ENCODE measurements around the gene CNIH3.
"Not testable (repeated sequence)": the region's sequence is repeated elsewhere in the genome, so short reads cannot be mapped to it uniquely, and the experiment has no call there.

The CNIH3 gene

DNA sequence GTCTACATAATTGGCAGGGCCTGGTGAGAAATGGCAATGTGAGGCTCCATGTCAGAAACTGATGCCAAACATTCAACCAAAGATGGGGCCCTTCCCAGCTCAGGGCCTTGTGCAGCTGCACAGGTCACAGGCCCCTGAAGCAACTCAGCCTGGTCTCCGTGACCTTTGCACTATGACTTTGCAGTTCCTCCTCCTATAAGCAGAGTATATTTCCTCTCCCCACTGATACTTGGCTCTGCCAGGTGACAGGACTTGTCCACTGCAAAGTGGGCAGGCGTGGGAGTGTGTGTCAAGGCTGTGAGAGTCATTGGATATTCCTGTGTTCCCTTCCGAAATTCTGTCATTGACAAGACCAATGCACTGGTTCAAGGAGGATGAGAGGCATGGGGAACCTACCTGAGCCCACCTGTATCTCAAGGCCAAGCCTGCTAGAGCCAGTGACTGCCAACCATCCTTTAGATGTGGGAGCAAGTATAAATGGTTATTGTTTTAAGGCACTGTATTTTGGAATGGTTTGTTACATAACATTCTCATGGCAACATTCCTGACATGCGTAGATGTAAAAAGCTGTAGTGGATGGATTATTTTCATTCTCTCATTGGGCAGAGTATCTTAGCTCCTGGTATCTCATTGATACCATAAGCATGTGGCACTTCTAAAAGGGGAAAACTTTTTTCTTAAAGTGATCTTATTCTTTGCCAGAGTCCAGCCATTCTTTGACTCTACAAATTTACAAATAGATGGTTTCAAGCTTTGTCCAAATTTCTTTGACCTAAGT lies 75.2 kb downstream of the CNIH3 start:
- no peak for DNase-seq

GRCh38 chr1:224694969-224695368 lies 78.9 kb downstream of the CNIH3 start:
- no peak for DNase-seq

GRCh38 chr1:224696021-224696420 lies 79.9 kb downstream of the CNIH3 start:
- DNase-seq, result no peak

GRCh38 chr1:224696891-224697765 lies 81.0 kb downstream of the CNIH3 start:
- DNase-seq, result no peak

GRCh38 chr1:224698015-224698451 lies 81.9 kb downstream of the CNIH3 start:
- no peak for DNase-seq

DNA sequence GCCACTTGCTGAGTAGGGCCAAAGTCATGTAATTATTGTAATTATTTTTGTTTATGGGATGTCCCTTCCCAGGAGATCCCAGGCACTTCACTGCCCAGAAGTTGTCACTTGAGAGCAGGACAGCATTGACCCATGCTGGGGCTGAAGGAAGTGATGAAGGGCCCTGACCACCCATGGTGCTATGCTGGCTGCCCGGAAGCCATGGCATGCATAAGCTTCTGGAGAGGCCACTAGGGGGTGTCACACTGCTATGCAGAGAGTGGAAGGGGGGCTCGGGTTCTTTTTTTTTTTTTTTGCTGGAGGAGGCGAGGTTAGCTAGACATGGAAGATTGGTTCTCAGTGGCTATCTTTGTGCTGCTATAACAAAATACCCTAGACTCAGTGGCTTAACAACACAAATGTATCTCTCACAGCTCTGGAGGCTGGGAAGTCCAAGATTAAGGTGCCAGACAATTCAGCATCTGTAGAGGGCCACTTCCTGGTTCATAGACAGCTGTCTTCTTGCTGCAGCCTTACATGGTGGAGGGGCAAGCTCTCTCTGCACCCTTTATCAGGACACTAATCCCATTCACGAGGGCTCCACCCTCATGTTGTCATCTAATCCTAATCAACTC lies 84.9 kb downstream of the CNIH3 start:
- DNase-seq, result no peak

DNA sequence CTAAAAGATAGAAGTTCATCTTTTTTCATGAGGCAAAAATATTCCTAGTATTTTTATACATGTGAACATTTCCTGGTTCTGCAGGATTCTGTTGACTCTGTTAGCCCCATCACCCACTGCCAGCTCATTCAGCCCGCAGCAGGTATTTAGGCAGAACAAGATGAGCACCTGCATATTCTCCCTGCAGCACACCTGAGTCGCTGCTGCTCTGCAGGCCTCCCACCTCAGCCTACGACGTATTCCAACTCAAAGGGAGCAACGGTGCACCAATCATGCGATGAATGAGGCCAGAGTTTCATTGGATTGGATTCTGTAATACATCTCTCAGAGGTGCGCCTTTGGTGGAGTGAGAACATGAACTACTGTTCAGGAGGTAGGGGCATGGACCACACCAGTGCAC lies 87.6 kb downstream of the CNIH3 start:
- no peak for DNase-seq

DNA sequence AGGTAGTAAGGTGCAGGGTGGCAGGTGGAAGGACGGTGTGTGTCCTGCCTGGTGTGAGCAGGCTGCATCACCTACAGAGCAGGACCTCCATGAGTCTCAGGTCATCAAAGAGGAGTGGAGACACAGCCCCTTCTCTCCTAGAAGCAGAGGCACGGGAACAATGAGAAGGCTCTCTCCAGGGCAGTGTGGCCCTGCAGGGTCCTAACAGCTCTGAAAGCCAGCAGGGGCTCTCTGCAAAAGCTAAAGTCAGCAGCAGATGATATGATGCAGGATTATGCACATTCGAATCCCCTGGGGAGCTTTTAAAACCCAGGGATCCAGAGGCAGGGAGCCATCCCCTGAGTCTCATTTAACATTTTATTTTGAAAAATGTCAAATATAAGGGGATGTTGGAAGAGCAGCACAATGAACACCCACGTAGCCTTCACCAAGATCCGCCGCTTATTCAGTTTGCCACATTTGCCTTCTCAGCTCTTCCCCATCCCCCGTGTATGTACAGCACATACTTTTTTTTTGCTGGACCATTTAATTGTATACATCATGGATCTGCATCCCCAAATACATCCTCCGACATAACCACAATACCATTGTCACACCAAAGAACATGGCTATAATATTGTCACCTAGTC lies 88.1 kb downstream of the CNIH3 start:
- no peak for DNase-seq

DNA sequence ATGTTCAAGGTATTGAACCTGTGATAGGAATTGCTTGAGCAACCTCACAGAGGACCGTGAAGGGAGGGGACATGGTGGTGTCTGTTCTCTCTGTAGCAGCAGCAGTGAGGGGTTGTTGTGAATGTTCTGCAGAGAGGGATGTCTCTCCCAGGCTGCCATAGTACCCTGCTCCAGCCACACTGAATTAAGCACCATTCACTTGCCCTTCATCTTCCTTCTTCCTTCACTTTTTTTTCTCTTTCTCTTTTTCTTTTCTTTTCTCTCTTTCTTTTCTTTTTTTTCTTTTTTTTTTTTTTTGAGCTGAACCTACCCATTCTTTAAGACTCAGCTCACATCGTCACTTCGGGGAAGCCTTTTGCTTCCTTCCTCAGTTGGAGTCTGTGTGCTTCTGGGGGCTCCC lies 89.5 kb downstream of the CNIH3 start:
- no peak for DNase-seq

GRCh38 chr1:224707843-224708725 lies 92.0 kb downstream of the CNIH3 start:
- no peak for DNase-seq

- no peak for DNase-seq
Measured at GRCh38 chr1:224710196-224710595, 94.1 kb downstream of the CNIH3 start.

- not testable (repeated sequence) for DNase-seq
Measured at GRCh38 chr1:224711231-224711756, 95.2 kb downstream of the CNIH3 start.

DNA sequence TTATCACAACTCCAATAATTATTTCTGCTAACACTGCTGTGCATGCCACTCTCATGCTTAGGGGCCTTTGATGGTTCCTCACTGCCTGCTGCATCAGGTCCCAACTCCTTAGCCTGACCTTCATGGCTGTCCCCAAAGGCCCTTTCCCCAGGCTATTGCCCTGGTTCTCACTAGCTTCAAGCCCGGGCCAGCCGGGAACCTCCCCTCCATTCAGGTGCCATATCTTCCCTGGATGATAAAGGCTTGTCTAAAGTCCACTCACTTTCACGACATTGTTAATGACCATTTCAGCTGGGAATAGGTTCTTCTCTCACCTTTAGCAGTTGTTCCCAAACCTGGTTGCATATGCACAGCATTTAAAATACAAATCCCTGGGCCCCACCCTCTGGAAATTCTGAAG lies 95.8 kb downstream of the CNIH3 start:
- DNase-seq, result no peak

DNA sequence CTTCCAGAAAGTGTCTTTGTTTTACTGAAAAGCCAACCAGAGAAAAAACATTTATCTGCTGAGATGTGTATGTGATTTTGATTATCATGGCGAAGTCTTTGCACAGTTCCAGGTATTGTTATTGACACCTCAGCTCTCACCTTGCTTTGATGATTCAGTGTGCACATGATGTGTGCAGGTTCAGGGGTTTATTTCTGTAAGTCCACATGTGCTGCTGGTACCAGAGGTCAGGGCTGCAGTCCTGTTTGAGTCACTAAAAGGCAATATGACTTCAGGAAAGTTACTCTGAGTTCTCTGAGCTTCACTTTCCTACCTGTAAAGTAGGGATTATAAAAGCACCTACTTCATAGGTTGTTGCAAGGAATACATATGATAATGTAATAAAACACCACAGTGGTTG lies 97.1 kb downstream of the CNIH3 start:
- DNase-seq, result no peak

DNA sequence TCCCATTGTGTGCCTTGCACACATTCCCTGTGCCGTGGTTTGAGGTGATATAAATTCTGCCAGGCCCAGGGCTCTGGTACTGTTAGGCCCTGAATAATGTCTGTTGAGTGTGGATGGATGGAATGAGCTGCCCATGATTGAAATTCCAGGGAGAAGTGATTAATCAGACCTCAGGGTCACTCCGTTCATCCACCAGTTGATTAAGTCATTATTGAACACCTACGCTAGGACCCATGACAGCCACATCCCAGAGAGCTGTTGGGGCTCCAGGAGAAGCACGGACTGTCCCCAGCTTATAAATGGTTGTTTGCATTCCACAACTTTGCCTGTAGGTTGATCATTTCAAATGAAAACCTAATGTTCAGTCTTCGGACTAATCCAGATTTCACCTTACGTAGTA lies 98.4 kb downstream of the CNIH3 start:
- DNase-seq, result no peak

DNA sequence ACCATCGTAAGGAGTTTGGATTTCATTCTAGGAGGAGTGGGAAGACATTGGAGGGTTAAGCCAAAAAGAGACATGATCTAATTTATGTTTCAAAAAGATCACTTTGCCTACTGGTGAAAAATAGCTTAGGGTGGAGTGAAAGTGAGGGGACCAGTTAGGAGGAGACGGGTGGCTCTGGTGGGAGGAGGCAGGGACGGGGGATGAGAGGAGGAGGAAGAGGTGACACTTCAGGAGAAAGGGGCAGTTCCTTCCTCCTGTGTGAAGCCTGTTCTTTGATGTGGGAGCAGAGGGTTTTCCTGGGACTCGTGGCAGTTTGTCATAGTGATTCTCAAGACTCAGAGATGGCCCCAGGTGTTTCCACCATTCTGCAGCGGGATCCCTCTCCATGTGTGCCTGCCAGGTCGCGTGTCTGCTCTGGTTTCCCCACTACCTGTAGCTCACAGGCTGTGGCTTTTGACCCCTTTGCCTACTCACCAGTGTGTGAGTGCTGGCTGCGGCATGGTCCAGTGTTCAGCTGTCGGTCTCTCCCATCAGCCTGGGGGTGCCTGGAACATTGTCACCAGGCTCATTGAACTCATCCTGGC lies 102.4 kb downstream of the CNIH3 start:
- no peak for DNase-seq

DNA sequence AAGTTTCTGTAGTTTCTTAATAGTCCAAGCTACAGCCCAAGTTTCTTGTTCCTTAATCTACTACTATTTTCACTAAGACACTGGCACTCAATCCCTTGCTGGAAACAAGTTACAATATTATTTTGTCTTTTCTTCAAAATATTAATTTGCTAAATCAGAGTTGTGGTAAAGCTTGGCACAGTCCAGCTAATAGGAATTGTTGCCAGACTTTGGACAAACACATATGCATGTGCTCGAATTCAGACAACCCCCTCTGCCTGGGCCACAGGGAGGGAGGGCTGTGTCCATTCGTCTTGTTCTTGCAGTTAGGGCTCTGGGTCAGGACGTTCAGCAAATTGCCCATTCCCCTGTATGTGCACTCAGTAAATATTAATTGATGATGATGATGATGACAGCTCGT lies 103.6 kb downstream of the CNIH3 start:
- DNase-seq, result no peak

GRCh38 chr1:224720216-224720615 lies 104.1 kb downstream of the CNIH3 start:
- DNase-seq, result no peak

- no peak for DNase-seq
Measured at GRCh38 chr1:224721000-224721399, 104.9 kb downstream of the CNIH3 start.

GRCh38 chr1:224722838-224723237 lies 106.7 kb downstream of the CNIH3 start:
- no peak for DNase-seq

DNA sequence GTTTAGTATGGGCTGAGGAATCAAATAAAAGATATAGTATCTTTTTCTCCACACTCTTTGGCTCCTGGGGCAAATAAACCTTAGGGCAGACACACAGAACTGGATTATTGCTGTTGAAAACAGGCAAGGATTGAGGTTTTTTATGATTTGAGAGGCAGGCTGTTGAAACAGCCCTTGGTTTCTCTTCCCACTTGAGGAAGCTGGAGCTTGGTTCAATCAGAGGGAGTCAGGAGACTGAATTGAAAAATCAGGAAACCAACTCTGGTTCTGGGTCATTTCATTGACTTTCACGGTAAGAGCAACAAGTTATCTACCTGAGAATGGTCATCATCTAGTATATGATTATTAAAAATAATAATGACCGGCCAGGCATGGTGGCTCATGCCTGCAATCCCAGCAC lies 108.4 kb downstream of the CNIH3 start:
- no peak for DNase-seq
